RWPE2 (cell line): ENCODE results near the gene LONP2.

Source experiments
- ATAC-seq: fragments of 200-7000 bp; cut with Tn5 transposase; 3 replicates; pipeline ENCODE4 v1.9.1; 2021; ENCODE audit warnings: low read depth
- DNase-seq: peaks from one replicate; pipeline ENCODE4 v3.0.0-alpha.2; 2020; ENCODE audit warnings: low spot score
- H3K27ac ChIP-seq: fragments of 450-650 bp; 2 replicates; pipeline ENCODE4 v1.5.1; 2017; ENCODE audit warnings: mild to moderate bottlenecking; ENCODE audit not compliant: poor library complexity, severe bottlenecking
- H3K27me3 ChIP-seq: fragments of 250-450 bp; sonication (Bioruptor Pico); 2 replicates; pipeline ENCODE4 v1.5.1; 2021; ENCODE audit warnings: mild to moderate bottlenecking, moderate library complexity; ENCODE audit not compliant: insufficient read depth, poor library complexity, severe bottlenecking
- H3K36me3 ChIP-seq: fragments of 250-450 bp; sonication (Bioruptor Pico); 2 replicates; pipeline ENCODE4 v1.5.1; 2020; ENCODE audit warnings: low read depth, mild to moderate bottlenecking, moderate library complexity
- H3K4me1 ChIP-seq: fragments of 250-450 bp; sonication (Bioruptor Pico); 2 replicates; pipeline ENCODE4 v1.5.1; 2021; ENCODE audit warnings: mild to moderate bottlenecking, moderate library complexity; ENCODE audit not compliant: insufficient read depth, poor library complexity, severe bottlenecking
- H3K4me3 ChIP-seq: fragments of 250-450 bp; sonication (Bioruptor Pico); 2 replicates; pipeline ENCODE4 v1.5.1; 2021; ENCODE audit warnings: mild to moderate bottlenecking, moderate library complexity; ENCODE audit not compliant: severe bottlenecking
- H3K9me3 ChIP-seq: fragments of 250-450 bp; sonication (Bioruptor Pico); 2 replicates; pipeline ENCODE4 v1.5.1; 2021; ENCODE audit warnings: mild to moderate bottlenecking, moderate library complexity; ENCODE audit not compliant: severe bottlenecking
- CTCF ChIP-seq: fragments of 450-650 bp; IDR thresholded peaks from one replicate; pipeline ENCODE4 v1.5.1; 2017; ENCODE audit warnings: mild to moderate bottlenecking, moderate library complexity; ENCODE audit not compliant: poor library complexity, severe bottlenecking

LONP2 gene

GRCh38 chr16:48203974-48204824, 39.9 kb upstream of the LONP2 start:
- Histone ChIP-seq H3K27me3 (no peaks in the 10 kb centered on the region), H3K4me3 (no peak overlapping the region), H3K4me1 (peaks cover 10% of the 10 kb centered on the region), H3K9me3 (no peaks in the 10 kb centered on the region), H3K36me3 (no peaks in the 10 kb centered on the region), H3K27ac (no peak overlapping the region)
- no peak for TF ChIP-seq CTCF
- no peak for DNase-seq
- ATAC-seq, result no peak

GRCh38 chr16:48204825-48205151, 39.3 kb upstream of the LONP2 start:
- DNase-seq, result no peak
- ATAC-seq, result no peak
- Histone ChIP-seq H3K36me3 (no peaks in the 10 kb centered on the region), H3K27ac (no peak overlapping the region), H3K4me1 (peaks cover 10% of the 10 kb centered on the region), H3K4me3 (no peak overlapping the region), H3K27me3 (no peaks in the 10 kb centered on the region), H3K9me3 (no peaks in the 10 kb centered on the region)
- TF ChIP-seq CTCF, result no peak

DNA sequence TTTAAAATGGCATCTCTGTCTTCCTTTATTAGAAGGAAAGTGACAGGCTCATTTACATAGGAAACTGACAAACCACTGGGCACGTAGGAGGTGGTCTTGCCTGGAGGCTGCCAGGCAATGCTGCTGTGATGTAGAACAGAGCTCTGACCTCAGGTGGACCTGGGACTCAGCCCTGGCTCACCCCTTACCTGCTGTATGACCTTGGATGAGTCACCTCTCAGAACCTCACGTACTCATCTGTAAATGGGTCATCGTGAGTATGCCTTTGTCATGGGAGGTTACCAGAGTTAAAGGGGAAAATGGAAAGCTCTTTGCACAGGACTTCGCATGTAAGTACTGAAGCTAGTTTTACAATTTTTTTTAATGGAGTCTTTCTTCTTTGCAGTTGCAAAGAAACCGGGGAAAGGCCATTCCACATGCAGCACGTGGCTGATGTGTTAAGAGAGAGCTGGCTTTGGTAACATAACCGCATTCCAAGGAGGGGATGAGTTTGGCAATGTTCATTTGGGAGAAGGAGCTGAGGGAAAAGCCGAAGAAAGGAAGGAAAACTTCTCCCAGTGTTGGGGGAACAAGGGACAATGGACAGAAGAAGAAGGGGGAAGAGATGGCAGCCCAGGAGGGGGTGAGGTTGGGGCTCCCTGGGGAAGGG, 37.4 kb upstream of the LONP2 start:
- Histone ChIP-seq H3K4me3 (no peak overlapping the region), H3K27me3 (no peaks in the 10 kb centered on the region), H3K27ac (no peak overlapping the region), H3K36me3 (no peaks in the 10 kb centered on the region), H3K9me3 (no peaks in the 10 kb centered on the region), H3K4me1 (peaks cover 10% of the 10 kb centered on the region)
- ATAC-seq, result peak; percentile 82
- no peak for DNase-seq
- TF ChIP-seq CTCF, result no peak

DNA sequence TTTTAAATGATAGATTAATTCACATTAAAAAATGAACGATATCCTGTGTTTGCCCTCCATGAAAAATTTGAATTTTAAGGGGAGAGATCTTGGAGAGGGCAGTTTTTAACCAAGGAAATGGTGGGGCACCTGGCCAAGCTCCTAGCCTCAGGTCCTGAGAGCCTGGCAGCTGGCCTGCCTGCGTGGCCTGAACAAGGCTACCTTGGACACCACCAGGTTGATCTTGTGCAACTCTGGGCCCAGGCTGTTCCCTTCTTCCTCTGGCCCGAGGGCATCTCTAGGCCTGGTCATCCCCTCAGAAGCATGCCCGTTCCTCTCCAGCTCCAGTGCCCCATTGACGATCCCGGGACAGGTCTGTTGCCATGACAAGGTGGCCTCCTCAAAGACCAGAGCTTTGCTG, 33.4 kb upstream of the LONP2 start:
- H3K9me3 ChIP-seq, result no peaks in the 10 kb centered on the region
- H3K27ac ChIP-seq, result no peak overlapping the region
- DNase-seq, result no peak
- H3K4me1 ChIP-seq, result peaks cover 10% of the 10 kb centered on the region
- no peak for TF ChIP-seq CTCF
- H3K4me3 ChIP-seq, result no peak overlapping the region
- no peaks in the 10 kb centered on the region for H3K27me3 ChIP-seq
- H3K36me3 ChIP-seq, result no peaks in the 10 kb centered on the region
- no peak for ATAC-seq

- no peaks in the 10 kb centered on the region for H3K27me3 ChIP-seq
- H3K9me3 ChIP-seq, result no peaks in the 10 kb centered on the region
- H3K4me1 ChIP-seq, result peaks cover under 1% of the 10 kb centered on the region
- no peak for TF ChIP-seq CTCF
- H3K4me3 ChIP-seq, result no peak overlapping the region
- ATAC-seq (0 out of 3 replicates have a peak, but pooled peaks have one; percentile 23), DNase-seq (no peak)
- H3K27ac ChIP-seq, result no peak overlapping the region
- H3K36me3 ChIP-seq, result no peaks in the 10 kb centered on the region
These were observed 32.1 kb upstream of the LONP2 start for GRCh38 chr16:48212033-48212432.
